HG02678 (cell line): Measurements from ENCODE around the gene ST6GAL2.

Experiments
- ATAC-seq: cut with Tn5 transposase; IDR thresholded peaks from one replicate; pipeline ENCODE4 v1.9.1; 2021; ENCODE audit warnings: mild to moderate bottlenecking, moderate library complexity; ENCODE audit not compliant: unreplicated experiment

ST6GAL2 gene

DNA sequence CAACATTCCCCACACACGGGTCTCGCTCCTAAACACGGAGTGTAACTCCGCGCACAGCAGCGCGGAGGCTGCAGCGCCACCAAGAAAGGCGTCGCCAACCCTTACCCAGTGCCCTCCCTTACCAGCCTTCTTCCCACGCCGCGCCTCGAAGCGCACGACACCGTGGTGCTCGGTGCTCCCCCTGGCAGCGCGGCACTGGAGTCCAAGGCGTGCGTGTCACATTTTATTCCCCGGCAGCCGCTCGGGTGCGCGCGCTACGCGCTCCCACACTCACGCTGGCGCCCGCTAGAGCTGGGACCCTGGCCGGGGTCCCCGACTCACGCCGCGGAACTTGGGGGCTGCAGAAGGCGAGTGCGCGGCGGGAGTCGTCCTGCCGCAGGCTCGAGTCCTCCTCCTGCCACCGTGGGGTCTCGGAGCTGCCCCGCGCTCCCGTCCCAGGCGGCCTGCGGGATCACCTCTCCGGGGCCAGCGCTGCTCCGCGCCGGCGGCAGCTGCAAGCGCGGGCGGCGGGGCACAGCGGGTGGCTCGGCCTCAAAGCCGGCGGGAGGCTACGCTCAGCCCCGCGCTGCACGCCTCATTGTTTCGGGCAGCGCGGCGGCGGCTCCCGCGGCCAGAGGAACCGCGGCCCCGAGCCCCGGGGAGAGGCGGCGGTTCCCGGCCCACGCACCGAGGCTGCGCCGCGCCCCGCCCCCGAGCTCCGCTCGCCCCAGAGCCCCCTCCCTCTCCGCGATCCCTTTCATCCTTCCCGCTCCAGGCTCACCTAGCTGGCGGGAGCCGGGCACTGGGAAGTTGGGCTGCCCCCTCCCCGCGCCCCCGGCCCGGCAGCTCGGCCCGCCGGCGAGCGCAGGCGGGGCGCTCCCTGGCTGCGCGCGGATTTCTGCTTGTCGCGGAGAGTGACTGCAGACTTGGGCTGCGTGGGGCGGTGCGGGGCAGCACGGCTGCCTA lies at the start of gene ST6GAL2:
Gene ST6GAL2, minus strand, starts transcription at position 197 of the 945 bp plus-strand sequence. CDS start 42,190 bp downstream, outside the sequence.
- ATAC-seq = no peak

GRCh38 chr2:106932644-106933043 lies 46.7 kb upstream of the ST6GAL2 start:
- ATAC-seq = no peak

DNA sequence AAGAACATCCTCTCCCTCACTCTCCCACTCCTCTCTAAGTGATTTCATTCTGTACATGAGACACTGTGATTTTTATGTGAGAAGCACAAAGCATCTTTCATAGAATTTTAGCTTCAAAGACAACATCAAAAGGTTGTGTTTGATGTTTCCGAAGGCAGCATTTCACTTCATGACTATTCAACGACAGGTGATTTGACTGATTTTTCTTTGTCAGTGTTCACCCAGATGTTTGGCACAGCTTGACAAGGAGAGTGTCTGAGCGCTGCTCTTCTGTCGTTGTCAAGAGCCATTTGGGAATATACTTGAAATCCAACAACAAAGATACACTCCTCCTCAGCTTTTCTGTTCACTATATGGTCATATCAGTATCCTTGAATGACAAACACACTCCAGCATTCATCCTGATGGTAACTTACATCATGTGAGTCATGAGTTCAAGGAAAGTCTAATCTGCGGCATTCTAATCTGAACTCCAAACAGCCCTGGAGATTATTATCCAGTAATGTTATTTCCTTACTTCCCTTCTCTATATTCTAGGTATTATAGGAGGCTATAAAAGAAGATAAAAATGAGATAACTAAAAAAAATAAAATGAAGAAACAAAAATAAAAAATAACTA lies 45.9 kb upstream of the ST6GAL2 start:
- ATAC-seq = no peak

- no peak for ATAC-seq
Measured at GRCh38 chr2:106921451-106921850, 35.5 kb upstream of the ST6GAL2 start.

- no peak for ATAC-seq
Measured at GRCh38 chr2:106919012-106919411, 33.0 kb upstream of the ST6GAL2 start.

DNA sequence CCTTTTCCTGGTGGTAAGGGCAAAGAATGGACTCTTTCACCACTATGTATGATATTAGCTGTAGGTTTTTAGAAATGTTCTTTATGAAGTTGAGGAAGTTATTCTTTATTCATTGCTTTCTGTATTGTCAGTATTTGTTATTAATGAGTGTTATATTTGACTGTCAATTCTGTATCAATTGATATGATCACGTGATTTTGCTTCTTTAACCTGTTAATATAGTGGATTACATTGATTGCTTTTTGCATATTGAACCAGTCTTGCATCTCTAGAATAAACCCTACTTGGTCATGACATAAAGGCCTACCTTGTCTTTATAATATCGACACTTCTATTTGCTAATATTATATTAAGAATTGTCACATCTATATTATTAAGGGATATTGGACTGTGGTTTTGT lies 18.3 kb upstream of the ST6GAL2 start:
- ATAC-seq = no peak

GRCh38 chr2:106899786-106900530 lies 14.0 kb upstream of the ST6GAL2 start:
- ATAC-seq = no peak

DNA sequence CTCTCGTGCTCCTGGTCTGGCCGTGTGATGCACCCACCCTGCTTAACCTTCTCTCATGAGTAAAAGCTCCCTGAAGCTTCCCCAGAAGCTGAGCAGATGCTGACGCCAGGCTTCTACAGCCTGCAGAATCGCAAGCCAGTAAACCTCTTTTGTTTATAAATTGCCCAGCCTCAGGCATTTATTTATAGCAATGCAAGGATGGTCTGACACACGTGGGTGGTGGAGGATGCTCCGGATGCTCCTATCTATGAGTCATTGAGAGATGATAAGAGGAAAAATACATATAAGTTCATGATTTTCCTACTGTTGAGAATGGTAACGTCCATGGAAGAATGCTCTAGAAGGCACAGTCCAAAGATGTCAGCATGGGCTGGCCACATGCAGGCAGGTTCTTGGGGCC lies 8.6 kb upstream of the ST6GAL2 start:
- no peak for ATAC-seq

DNA sequence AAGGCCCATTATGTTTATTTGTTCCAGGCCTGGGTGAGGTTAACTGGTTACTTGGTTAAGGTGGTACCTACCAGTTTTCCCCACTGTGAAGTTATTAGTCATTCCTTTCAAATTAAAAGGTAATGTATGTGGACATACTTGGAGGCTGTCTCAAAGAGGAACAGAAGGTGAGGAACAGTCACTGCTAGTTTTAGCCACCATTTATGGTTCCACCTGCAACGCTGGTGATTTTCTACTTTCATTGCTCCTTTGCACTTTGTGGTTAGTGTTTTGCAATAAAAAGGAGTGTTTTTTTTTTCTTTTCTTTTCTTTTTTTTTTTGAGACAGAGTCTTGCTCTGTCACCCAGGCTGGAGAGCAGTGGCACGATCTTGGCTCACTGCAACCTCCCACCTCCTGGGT lies 6.1 kb upstream of the ST6GAL2 start:
- no peak for ATAC-seq

DNA sequence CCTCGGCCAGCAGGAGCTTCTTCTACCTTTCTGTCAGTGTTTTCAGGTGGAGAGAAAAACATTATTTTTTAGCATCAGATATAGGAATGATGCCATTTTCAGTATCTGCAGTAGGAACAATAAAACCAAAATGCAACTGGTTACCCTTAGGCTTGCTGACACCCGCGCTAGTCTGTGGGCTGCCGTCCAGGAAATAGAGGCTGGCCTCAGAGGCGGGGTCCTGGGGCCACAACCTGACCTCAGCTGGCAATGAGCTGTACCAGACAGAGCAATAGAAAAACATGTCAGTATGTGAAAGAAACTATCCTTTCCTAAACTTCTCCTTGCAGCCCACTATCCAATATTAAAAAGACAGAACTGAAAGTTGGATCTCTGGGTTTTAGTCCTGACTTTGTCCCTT lies 4.6 kb upstream of the ST6GAL2 start:
- no peak for ATAC-seq

DNA sequence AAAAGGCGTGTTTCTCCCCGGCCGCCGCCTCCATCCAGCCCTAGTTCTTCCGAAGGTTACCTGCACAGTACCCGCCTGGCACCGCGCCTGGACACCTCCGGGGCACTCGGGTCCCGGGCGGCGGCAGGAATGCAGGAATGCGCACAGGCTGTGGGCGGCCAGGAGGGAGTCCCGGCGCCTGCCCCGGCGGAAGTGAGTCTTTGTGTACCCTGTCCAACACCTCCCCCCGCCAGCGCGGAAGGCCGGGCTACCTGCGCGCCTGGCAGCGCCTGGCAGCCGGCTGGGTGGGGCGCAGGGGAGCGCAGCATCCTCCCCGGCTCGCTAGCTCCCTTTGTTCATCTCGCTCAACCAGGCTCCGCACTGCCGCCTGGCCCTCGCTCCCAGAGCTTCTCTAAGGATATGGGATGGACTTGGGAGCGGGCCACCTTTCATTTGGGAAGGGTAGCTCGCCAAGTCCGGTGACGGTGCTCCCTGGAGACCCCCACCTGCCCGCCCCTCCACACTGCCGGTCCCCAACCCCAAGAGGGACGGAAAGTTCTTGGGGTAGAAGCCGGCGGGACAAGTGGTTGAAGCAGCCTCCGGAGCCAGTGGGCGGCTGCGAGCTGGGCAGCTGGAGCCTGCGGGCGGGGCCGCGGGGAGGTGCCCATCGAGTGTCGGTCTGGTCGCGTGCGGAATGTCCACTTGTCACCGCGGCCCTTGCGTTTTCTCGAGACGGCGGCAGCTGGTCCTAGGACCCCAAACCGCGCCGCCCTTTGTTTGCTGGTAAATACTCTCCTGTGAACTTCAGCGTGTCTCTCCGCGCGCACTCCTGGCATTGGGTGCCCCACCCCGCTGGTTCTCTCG lies 1.2 kb upstream of the ST6GAL2 start:
- no peak for ATAC-seq

- no peak for ATAC-seq
Measured at GRCh38 chr2:106885329-106885728, 638 bp downstream of the ST6GAL2 start.

- no peak for ATAC-seq
Measured at GRCh38 chr2:106882673-106883072, 3.3 kb downstream of the ST6GAL2 start.

- no peak for ATAC-seq
Measured at GRCh38 chr2:106878206-106878605, 7.8 kb downstream of the ST6GAL2 start.

GRCh38 chr2:106876699-106877098 lies 9.3 kb downstream of the ST6GAL2 start:
- ATAC-seq = no peak

- no peak for ATAC-seq
Measured at GRCh38 chr2:106869512-106870275, 16.3 kb downstream of the ST6GAL2 start.

- ATAC-seq = no peak
Measured at GRCh38 chr2:106868275-106868674, 17.7 kb downstream of the ST6GAL2 start.

DNA sequence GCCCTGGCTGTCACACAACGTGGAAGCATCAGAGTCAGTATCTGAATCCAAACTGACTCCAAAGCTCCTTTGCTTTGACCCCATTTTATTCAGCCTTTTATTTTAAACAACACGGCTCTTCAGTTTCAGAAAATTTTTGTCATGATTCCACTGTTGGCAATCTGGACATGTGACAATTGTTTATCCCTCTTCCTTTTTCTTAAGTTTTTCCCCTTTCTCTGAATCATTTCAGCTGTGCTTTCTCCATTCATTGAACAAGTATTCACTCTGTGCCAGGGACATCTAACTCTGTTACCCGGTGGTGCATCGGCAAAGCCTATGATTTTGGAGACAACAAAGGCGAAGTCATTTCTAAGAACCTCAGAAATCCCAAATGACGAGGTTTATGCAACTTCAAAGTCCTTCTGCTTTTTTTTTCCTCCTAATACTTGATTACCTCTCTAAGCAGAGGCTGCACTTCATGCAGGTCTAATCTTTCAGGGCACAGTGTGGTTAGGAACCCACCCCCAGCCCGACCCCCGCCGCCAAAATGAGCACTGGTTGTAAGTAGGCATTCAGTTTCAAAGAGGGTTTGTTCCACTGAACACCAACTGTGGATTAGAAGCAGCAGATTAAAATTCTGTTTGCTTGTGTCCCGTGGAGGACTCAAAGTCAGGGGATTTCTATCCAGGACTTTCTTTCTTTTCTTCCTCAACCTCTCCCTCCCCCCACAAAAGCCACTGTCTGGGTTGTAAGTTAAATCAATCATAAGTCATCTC lies 18.6 kb downstream of the ST6GAL2 start:
- no peak for ATAC-seq

GRCh38 chr2:106866641-106867040 lies 19.3 kb downstream of the ST6GAL2 start:
- no peak for ATAC-seq
